Measurements from ENCODE around the gene DIAPH2. TPM values are rescaled to one million over a fixed set of nuclear protein-coding genes. Genes with fewer than 3 reads are reported as not detected.

DIAPH2 gene
- polyA plus RNA-seq, 1 experiment: 10.6 TPM

DNA sequence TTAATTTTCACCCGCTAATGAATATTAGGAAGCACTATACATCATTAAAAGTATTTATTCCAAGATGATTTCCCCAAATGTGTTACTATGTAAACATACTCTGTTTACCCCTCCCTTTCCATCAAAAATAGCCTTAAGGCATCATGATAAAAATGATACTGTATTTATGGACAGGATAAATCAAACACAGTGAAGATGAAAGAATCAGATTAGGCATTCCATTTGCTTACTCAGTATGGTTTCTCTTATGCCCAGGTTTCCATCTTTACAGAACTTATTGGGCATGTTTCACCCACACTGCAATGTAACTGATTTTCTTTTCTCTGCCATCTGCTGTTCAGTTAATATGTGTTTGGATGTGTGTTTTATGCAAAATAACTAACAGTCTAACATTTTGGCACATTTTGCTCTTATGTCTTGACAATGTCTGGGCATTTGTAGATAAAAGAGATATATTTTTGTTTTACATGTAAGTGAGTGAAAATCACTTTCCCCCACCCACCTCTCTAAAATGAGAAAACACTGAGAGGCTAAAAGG lies 644.3 kb downstream of the DIAPH2 start:
- no peaks in the 10 kb centered on the region for H3K9me3 ChIP-seq (ENCODE audit: control insufficient read depth, insufficient read depth, low read length)
- no peaks in the 10 kb centered on the region for H3K27me3 ChIP-seq (ENCODE audit: control insufficient read depth, insufficient read depth, low read length)
- TF ChIP-seq, protein P1, sequence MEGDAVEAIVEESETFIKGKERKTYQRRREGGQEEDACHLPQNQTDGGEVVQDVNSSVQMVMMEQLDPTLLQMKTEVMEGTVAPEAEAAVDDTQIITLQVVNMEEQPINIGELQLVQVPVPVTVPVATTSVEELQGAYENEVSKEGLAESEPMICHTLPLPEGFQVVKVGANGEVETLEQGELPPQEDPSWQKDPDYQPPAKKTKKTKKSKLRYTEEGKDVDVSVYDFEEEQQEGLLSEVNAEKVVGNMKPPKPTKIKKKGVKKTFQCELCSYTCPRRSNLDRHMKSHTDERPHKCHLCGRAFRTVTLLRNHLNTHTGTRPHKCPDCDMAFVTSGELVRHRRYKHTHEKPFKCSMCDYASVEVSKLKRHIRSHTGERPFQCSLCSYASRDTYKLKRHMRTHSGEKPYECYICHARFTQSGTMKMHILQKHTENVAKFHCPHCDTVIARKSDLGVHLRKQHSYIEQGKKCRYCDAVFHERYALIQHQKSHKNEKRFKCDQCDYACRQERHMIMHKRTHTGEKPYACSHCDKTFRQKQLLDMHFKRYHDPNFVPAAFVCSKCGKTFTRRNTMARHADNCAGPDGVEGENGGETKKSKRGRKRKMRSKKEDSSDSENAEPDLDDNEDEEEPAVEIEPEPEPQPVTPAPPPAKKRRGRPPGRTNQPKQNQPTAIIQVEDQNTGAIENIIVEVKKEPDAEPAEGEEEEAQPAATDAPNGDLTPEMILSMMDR (IDR thresholded peaks at IDR 0.05; ENCODE audit: low read depth, low read length): no peak
- DNase-seq (ENCODE audit: low read depth, low spot score): no peak
- H3K4me3 ChIP-seq (ENCODE audit: low read depth, low read length): no peak overlapping the region
- CTCF ChIA-PET: interaction anchor here (0.6 kb wide), 1 partner anchor 122 kb away, joined by 3 read pairs; no protein-coding TSS in a partner anchor
- POLR2A ChIA-PET: interaction anchor here (0.6 kb wide), 1 partner anchor 14 kb away, joined by 3 read pairs; no protein-coding TSS in a partner anchor
- no peak overlapping the region for H3K27ac ChIP-seq (ENCODE audit: low read depth, low read length)

GRCh38 chrX:97330151-97330550 lies 645.5 kb downstream of the DIAPH2 start:
- TF ChIP-seq, protein P1 (IDR thresholded peaks at IDR 0.05; ENCODE audit: low read depth, low read length): no peak

GRCh38 chrX:97332963-97333362 lies 648.3 kb downstream of the DIAPH2 start:
- no peak overlapping the region for H3K27ac ChIP-seq (ENCODE audit: low read depth, low read length)
- H3K27me3 ChIP-seq (ENCODE audit: control insufficient read depth, insufficient read depth, low read length): no peaks in the 10 kb centered on the region
- H3K4me3 ChIP-seq (ENCODE audit: low read depth, low read length): no peak overlapping the region
- H3K9me3 ChIP-seq (ENCODE audit: control insufficient read depth, insufficient read depth, low read length): no peaks in the 10 kb centered on the region
- POLR2A ChIA-PET: no interaction called here
- DNase-seq (ENCODE audit: low read depth, low spot score): no peak
- TF ChIP-seq, protein P1 (IDR thresholded peaks at IDR 0.05; ENCODE audit: low read depth, low read length): no peak
- CTCF ChIA-PET: no interaction called here

More at GRCh38 chrX:97330151-97330550, 645.5 kb downstream of the DIAPH2 start:
- CTCF ChIA-PET: no interaction called here
- no peak overlapping the region for H3K4me3 ChIP-seq (ENCODE audit: low read depth, low read length)
- POLR2A ChIA-PET: no interaction called here
- no peaks in the 10 kb centered on the region for H3K27me3 ChIP-seq (ENCODE audit: control insufficient read depth, insufficient read depth, low read length)
- H3K27ac ChIP-seq (ENCODE audit: low read depth, low read length): no peak overlapping the region
- no peaks in the 10 kb centered on the region for H3K9me3 ChIP-seq (ENCODE audit: control insufficient read depth, insufficient read depth, low read length)
- no peak for DNase-seq (ENCODE audit: low read depth, low spot score)

- H3K27me3 ChIP-seq (ENCODE audit: control insufficient read depth, insufficient read depth, low read length): no peaks in the 10 kb centered on the region
- POLR2A ChIA-PET: no interaction called here
- H3K9me3 ChIP-seq (ENCODE audit: control insufficient read depth, insufficient read depth, low read length): no peaks in the 10 kb centered on the region
- CTCF ChIA-PET: no interaction called here
- H3K27ac ChIP-seq (ENCODE audit: low read depth, low read length): no peak overlapping the region
- DNase-seq (ENCODE audit: low read depth, low spot score): no peak
- TF ChIP-seq, protein P1 (IDR thresholded peaks at IDR 0.05; ENCODE audit: low read depth, low read length): no peak
- H3K4me3 ChIP-seq (ENCODE audit: low read depth, low read length): no peak overlapping the region
Measured at GRCh38 chrX:97334850-97335249, 650.2 kb downstream of the DIAPH2 start.

- DNase-seq (ENCODE audit: low read depth, low spot score): no peak
- CTCF ChIA-PET: no interaction called here
- H3K27me3 ChIP-seq (ENCODE audit: control insufficient read depth, insufficient read depth, low read length): no peaks in the 10 kb centered on the region
- no peak overlapping the region for H3K4me3 ChIP-seq (ENCODE audit: low read depth, low read length)
- no peaks in the 10 kb centered on the region for H3K9me3 ChIP-seq (ENCODE audit: control insufficient read depth, insufficient read depth, low read length)
- no peak overlapping the region for H3K27ac ChIP-seq (ENCODE audit: low read depth, low read length)
- POLR2A ChIA-PET: no interaction called here
- TF ChIP-seq, protein P1 (IDR thresholded peaks at IDR 0.05; ENCODE audit: low read depth, low read length): no peak
Measured at GRCh38 chrX:97344724-97345123, 660.1 kb downstream of the DIAPH2 start.
